Lower lobe of right lung (tissue), 2 donors: ENCODE results near the gene ASIP. TPM values are rescaled to one million over a fixed set of nuclear protein-coding genes. Genes with fewer than 3 reads are reported as not detected.

Source experiments
- ATAC-seq, 2 donors: fragments of 200-7000 bp; cut with Tn5 transposase; one replicate each; pipeline ENCODE4 v1.9.1; 2020 to 2022; ENCODE audit warnings: mild to moderate bottlenecking in 2 of 2, moderate library complexity in 2 of 2
- DNase-seq: peaks from one replicate; pipeline ENCODE4 v3.0.0-alpha.2; 2020
- H3K27ac ChIP-seq: fragments of 200-600 bp; one replicate; pipeline ENCODE4 v1.8.0; 2022
- H3K27me3 ChIP-seq: fragments of 200-600 bp; one replicate; pipeline ENCODE4 v1.8.0; 2022; ENCODE audit warnings: low read depth
- H3K36me3 ChIP-seq: fragments of 200-600 bp; one replicate; pipeline ENCODE4 v1.8.0; 2022; ENCODE audit warnings: mild to moderate bottlenecking
- H3K4me1 ChIP-seq: fragments of 200-600 bp; one replicate; pipeline ENCODE4 v1.8.0; 2022
- H3K4me3 ChIP-seq: fragments of 200-600 bp; one replicate; pipeline ENCODE4 v1.8.0; 2022; ENCODE audit warnings: mild to moderate bottlenecking
- H3K9me3 ChIP-seq: fragments of 200-600 bp; one replicate; pipeline ENCODE4 v1.8.0; 2022
- intact Hi-C: fragments of 100-400 bp; cut with DNase I; formaldehyde crosslinking; loops from one replicate; pipeline ENCODE4 v1.11.0; 2022
- total RNA-seq: library from RNA; stranded (reverse); fragmentation: NEBNext Ultra II Directional; extraction: Animal tissue kit (Norgen Biotek cat#: 25700); gene quantifications from one replicate; pipeline ENCODE4 v1.2.1, GENCODE V29; 2021
- TF ChIP-seq, protein P1 (sequence below): fragments of 200-600 bp; IDR thresholded peaks from one replicate; pipeline ENCODE4 v1.8.0; 2022; ENCODE audit warnings: antibody characterized with exemption, mild to moderate bottlenecking
- donor health status: DM: no; HTN: yes; CAD: no; lungs with severe emphysema.

Gene ASIP
- total RNA-seq, 1 donor from 2014 or later = not detected

DNA sequence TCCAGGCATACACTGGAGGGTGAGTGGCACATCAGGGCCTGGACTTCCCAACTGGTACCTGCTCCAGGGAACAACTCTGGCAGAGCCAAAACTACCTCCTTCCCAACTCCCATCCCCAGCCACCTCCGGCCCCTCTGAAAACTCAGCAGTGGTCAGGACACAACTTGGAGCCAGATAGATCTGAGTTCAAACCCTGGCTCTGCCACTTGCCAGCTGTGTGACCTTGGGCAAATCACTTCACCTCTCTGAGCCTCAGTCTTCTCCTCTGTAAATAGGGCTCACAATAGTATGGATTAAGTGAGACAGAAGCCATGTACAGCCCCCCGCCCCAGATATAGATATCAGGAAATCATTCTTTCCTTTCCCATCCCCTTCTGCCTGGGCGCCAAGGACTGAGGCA is 51.3 kb downstream of the ASIP start:
- Histone ChIP-seq H3K4me3 (no peak overlapping the region), H3K4me1 (no peaks in the 10 kb centered on the region), H3K27me3 (no peaks in the 10 kb centered on the region), H3K27ac (no peak overlapping the region), H3K36me3 (peaks cover 72% of the 10 kb centered on the region), H3K9me3 (no peaks in the 10 kb centered on the region)
- TF ChIP-seq, protein P1, sequence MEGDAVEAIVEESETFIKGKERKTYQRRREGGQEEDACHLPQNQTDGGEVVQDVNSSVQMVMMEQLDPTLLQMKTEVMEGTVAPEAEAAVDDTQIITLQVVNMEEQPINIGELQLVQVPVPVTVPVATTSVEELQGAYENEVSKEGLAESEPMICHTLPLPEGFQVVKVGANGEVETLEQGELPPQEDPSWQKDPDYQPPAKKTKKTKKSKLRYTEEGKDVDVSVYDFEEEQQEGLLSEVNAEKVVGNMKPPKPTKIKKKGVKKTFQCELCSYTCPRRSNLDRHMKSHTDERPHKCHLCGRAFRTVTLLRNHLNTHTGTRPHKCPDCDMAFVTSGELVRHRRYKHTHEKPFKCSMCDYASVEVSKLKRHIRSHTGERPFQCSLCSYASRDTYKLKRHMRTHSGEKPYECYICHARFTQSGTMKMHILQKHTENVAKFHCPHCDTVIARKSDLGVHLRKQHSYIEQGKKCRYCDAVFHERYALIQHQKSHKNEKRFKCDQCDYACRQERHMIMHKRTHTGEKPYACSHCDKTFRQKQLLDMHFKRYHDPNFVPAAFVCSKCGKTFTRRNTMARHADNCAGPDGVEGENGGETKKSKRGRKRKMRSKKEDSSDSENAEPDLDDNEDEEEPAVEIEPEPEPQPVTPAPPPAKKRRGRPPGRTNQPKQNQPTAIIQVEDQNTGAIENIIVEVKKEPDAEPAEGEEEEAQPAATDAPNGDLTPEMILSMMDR = no peak
- no peak for ATAC-seq
- intact Hi-C loops = no loop called here
- DNase-seq = no peak

GRCh38 chr20:34293119-34293518 is 51.9 kb downstream of the ASIP start:
- no peak for DNase-seq
- Histone ChIP-seq H3K27me3 (no peaks in the 10 kb centered on the region), H3K9me3 (no peaks in the 10 kb centered on the region), H3K4me3 (no peak overlapping the region), H3K4me1 (no peaks in the 10 kb centered on the region), H3K27ac (no peak overlapping the region), H3K36me3 (peaks cover 66% of the 10 kb centered on the region)
- no peak for ATAC-seq
- TF ChIP-seq, protein P1 = no peak
- intact Hi-C loops = no loop called here

GRCh38 chr20:34293589-34293988 is 52.4 kb downstream of the ASIP start:
- H3K27me3 ChIP-seq = no peaks in the 10 kb centered on the region
- peak in 1 of 2 donors; percentile 13 for ATAC-seq
- H3K4me3 ChIP-seq = no peak overlapping the region
- DNase-seq = no peak
- TF ChIP-seq, protein P1 = no peak
- no peaks in the 10 kb centered on the region for H3K9me3 ChIP-seq
- H3K4me1 ChIP-seq = no peaks in the 10 kb centered on the region
- no peak overlapping the region for H3K27ac ChIP-seq
- H3K36me3 ChIP-seq = peaks cover 61% of the 10 kb centered on the region
- intact Hi-C loops = no loop called here

GRCh38 chr20:34294563-34294962 is 53.3 kb downstream of the ASIP start:
- Histone ChIP-seq H3K27me3 (no peaks in the 10 kb centered on the region), H3K27ac (no peak overlapping the region), H3K4me3 (no peak overlapping the region), H3K9me3 (no peaks in the 10 kb centered on the region), H3K36me3 (peaks cover 53% of the 10 kb centered on the region), H3K4me1 (no peaks in the 10 kb centered on the region)
- DNase-seq = no peak
- TF ChIP-seq, protein P1 = no peak
- intact Hi-C loops = no loop called here
- no peak for ATAC-seq

DNA sequence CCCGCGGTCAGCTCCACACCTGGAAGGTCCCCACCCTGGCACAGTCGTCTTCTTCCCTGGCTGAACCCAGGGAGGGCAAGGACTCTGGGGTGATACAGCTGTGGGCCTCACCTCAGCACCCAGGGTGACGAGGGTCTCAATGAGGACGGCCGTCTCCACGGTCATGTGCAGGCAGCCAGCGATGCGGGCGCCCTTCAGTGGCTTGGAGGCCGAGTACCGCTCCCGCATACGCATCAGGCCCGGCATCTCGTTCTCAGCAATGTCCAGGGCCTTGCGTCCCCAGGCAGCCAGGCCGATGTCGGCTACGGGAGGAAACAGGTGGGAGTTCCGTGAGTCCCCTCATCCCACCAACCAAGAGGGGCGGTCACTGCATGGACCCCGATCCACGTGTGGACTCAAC is 54.1 kb downstream of the ASIP start:
- Histone ChIP-seq H3K27me3 (no peaks in the 10 kb centered on the region), H3K27ac (no peak overlapping the region), H3K36me3 (peaks cover 46% of the 10 kb centered on the region), H3K4me3 (no peak overlapping the region), H3K9me3 (no peaks in the 10 kb centered on the region), H3K4me1 (peaks cover 3% of the 10 kb centered on the region)
- no peak for DNase-seq
- no peak for ATAC-seq
- intact Hi-C loops = no loop called here
- TF ChIP-seq, protein P1 = no peak

DNA sequence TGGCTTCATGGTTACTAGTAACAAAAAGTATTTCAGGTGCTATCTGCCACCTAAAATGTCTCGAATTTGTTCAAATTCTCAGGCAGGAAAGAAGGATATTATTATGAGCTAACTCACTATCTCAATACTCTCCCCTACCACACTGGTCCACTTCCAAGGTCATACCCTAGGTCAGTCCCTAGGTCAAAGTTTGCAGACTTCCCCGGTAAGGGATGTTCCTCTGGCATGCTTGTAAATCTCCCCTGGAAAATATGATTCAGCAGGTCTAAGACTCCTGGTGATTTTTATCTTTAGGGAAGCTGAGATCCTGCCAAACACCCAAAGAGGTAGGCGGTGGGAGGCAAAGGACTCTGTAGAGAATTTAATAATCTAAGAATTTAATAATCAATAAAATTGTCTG is 55.2 kb downstream of the ASIP start:
- DNase-seq (no peak), ATAC-seq (no peak)
- Histone ChIP-seq H3K27ac (no peak overlapping the region), H3K9me3 (no peaks in the 10 kb centered on the region), H3K4me3 (no peak overlapping the region), H3K27me3 (no peaks in the 10 kb centered on the region), H3K36me3 (peaks cover 34% of the 10 kb centered on the region), H3K4me1 (peaks cover 15% of the 10 kb centered on the region)
- TF ChIP-seq, protein P1 = no peak
- intact Hi-C loops = no loop called here
